A673 (cell line): ENCODE results near the gene SPTBN4.

Experiments
- CTCF ChIP-seq: fragments of 300-800, 200-600 bp; sonication (generic); conservative IDR thresholded peaks from 2 replicates; pipeline ENCODE4 v1.5.1; 2017; ENCODE audit warnings: low read depth, mild to moderate bottlenecking, antibody characterized with exemption, low read length, moderate library complexity, mixed read lengths
- EZH2 ChIP-seq: fragments of 200-600 bp; sonication (generic); IDR thresholded peaks from 2 replicates; pipeline ENCODE4 v1.6.1; 2017; ENCODE audit warnings: borderline replicate concordance, low read depth, mild to moderate bottlenecking, mixed read lengths, antibody characterized with exemption, low read length; ENCODE audit not compliant: poor library complexity, severe bottlenecking

GRCh38 chr19:40449506-40449905 is 17.3 kb upstream of the SPTBN4 start:
- TF ChIP-seq CTCF (no peak), EZH2 (no peak)
